Parathyroid adenoma (tissue), 2 donors: ENCODE measurements around the gene RGS17.

Source experiments
- H2AFZ ChIP-seq: fragments of 300-600 bp; sonication (generic); one replicate; pipeline ENCODE4 v1.7.0; 2017; ENCODE audit warnings: antibody characterized with exemption, mild to moderate bottlenecking
- H3K27ac ChIP-seq: fragments of 300-600 bp; sonication (generic); one replicate; pipeline ENCODE4 v1.7.0; 2017
- H3K27me3 ChIP-seq: fragments of 300-600 bp; sonication (generic); one replicate; pipeline ENCODE4 v1.7.0; 2017; ENCODE audit warnings: low read length; ENCODE audit not compliant: control insufficient read depth, insufficient read depth
- H3K36me3 ChIP-seq: fragments of 300-600 bp; sonication (generic); one replicate; pipeline ENCODE4 v1.7.0; 2017; ENCODE audit warnings: low read length; ENCODE audit not compliant: control insufficient read depth, insufficient read depth
- H3K4me1 ChIP-seq: fragments of 300-600 bp; sonication (generic); one replicate; pipeline ENCODE4 v1.7.0; 2017; ENCODE audit warnings: control low read depth
- H3K4me2 ChIP-seq: fragments of 300-600 bp; sonication (generic); one replicate; pipeline ENCODE4 v1.7.0; 2017; ENCODE audit warnings: low read length
- H3K4me3 ChIP-seq: fragments of 300-600 bp; sonication (generic); one replicate; pipeline ENCODE4 v1.7.0; 2017; ENCODE audit warnings: low read depth, low read length
- H3K79me2 ChIP-seq: fragments of 300-600 bp; sonication (generic); one replicate; pipeline ENCODE4 v1.7.0; 2017; ENCODE audit warnings: control low read depth
- H3K9ac ChIP-seq: fragments of 300-600 bp; sonication (generic); one replicate; pipeline ENCODE4 v1.7.0; 2017; ENCODE audit warnings: mild to moderate bottlenecking
- H3K9me3 ChIP-seq: fragments of 300-600 bp; sonication (generic); one replicate; pipeline ENCODE4 v1.7.0; 2017; ENCODE audit warnings: low read length; ENCODE audit not compliant: control insufficient read depth
- TF ChIP-seq, protein P1 (sequence below): fragments of 300-600 bp; sonication (generic); IDR thresholded peaks from one replicate; pipeline ENCODE4 v1.7.0; 2017; ENCODE audit warnings: antibody characterized with exemption, mild to moderate bottlenecking
- donor health status: primary hyperparathyroidism.

RGS17 gene

DNA sequence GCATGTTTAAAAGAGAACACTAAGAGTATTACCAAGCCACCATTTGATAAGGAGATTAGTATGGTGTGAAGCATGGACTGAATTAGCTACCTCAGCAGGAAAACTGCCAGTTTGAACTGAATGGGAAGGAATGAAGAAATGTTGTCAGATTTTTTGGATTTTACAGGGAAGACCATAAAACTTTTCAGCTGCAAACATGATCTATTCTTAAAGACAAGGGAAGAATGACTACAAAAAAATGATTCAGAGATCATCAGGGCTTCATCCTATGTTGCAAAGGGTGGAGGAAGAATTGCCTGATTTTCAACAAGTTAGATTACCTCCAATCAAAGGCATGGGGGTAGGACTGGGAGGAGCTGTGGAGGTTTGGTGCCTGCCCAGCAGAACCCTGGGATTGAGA lies 79.3 kb downstream of the RGS17 start:
- no peaks in the 10 kb centered on the region for H3K36me3 ChIP-seq
- no peak overlapping the region for H3K4me3 ChIP-seq
- H3K9me3 ChIP-seq: no peaks in the 10 kb centered on the region
- peaks cover 2% of the 10 kb centered on the region for H3K4me1 ChIP-seq
- no peak overlapping the region for H3K27ac ChIP-seq
- no peaks in the 10 kb centered on the region for H3K27me3 ChIP-seq
- no peak overlapping the region for H3K9ac ChIP-seq
- H2AFZ ChIP-seq: no peak overlapping the region
- no peak overlapping the region for H3K4me2 ChIP-seq
- no peaks in the 10 kb centered on the region for H3K79me2 ChIP-seq
- TF ChIP-seq, protein P1, sequence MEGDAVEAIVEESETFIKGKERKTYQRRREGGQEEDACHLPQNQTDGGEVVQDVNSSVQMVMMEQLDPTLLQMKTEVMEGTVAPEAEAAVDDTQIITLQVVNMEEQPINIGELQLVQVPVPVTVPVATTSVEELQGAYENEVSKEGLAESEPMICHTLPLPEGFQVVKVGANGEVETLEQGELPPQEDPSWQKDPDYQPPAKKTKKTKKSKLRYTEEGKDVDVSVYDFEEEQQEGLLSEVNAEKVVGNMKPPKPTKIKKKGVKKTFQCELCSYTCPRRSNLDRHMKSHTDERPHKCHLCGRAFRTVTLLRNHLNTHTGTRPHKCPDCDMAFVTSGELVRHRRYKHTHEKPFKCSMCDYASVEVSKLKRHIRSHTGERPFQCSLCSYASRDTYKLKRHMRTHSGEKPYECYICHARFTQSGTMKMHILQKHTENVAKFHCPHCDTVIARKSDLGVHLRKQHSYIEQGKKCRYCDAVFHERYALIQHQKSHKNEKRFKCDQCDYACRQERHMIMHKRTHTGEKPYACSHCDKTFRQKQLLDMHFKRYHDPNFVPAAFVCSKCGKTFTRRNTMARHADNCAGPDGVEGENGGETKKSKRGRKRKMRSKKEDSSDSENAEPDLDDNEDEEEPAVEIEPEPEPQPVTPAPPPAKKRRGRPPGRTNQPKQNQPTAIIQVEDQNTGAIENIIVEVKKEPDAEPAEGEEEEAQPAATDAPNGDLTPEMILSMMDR: no peak

DNA sequence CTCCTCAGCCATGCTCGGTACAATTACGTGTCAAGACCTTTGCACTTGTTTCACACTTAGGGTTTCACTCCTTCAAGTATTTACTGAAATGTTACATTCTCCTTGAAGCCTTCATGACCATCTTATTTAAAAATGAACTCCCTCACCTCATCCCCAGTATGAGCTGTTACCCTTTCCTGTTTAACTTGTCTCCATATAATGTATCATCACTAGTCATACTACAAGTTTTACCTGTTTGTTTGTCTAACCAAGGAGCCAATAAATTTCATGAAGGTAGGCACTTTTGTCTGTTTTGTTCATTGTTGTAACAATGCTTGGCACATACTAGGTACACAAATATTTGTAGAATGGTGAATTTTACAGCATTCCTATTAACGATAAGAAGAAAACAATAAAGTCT lies 82.5 kb downstream of the RGS17 start:
- Histone ChIP-seq H3K4me2 (no peak overlapping the region), H3K4me1 (no peaks in the 10 kb centered on the region), H3K36me3 (no peaks in the 10 kb centered on the region), H2AFZ (no peak overlapping the region), H3K9me3 (no peaks in the 10 kb centered on the region), H3K27ac (no peak overlapping the region), H3K27me3 (no peaks in the 10 kb centered on the region), H3K79me2 (no peaks in the 10 kb centered on the region), H3K4me3 (no peak overlapping the region), H3K9ac (no peak overlapping the region)
- TF ChIP-seq, protein P1: no peak

DNA sequence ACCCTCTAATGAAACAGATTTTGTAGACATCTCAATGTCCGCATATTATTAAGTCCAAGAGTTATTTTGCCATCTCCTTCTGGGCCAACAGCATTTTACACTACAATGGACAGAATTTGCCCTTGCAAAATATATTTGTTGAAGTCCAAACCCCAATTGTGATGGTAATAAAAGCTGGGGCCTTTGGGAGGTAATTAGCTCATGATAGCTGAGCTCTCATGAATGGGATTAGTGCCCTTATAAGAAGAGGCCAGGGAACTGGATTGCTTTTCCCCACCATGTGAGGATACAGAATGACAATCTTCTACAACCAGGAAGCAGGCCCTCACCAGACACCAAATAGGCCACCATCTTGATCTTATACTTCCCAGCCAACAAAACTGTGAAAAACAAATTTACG lies 83.7 kb downstream of the RGS17 start:
- H3K4me3 ChIP-seq: no peak overlapping the region
- H3K36me3 ChIP-seq: no peaks in the 10 kb centered on the region
- H3K4me2 ChIP-seq: no peak overlapping the region
- TF ChIP-seq, protein P1: no peak
- no peak overlapping the region for H2AFZ ChIP-seq
- H3K9ac ChIP-seq: no peak overlapping the region
- no peaks in the 10 kb centered on the region for H3K9me3 ChIP-seq
- H3K79me2 ChIP-seq: no peaks in the 10 kb centered on the region
- no peak overlapping the region for H3K27ac ChIP-seq
- no peaks in the 10 kb centered on the region for H3K27me3 ChIP-seq
- no peaks in the 10 kb centered on the region for H3K4me1 ChIP-seq

DNA sequence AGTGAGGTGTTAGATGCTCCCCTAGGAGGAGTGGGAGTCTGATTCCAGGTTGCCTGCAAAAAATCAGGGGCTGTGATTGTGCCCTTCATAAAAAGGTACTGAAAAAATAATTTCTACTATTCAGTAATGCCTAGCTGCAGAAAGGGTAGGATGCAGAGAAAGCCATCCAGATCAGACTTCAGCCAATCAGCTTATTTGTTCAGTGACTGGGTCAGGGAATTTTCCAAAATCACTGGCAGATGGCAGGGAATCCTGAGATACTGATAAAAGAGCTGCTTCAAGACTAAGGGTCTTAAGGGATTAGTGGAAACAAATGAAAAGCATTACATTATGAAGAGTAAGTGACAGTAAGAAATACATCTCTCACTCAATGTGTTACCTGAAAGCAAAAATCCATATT lies 85.8 kb downstream of the RGS17 start:
- Histone ChIP-seq H3K36me3 (no peaks in the 10 kb centered on the region), H3K9ac (no peak overlapping the region), H3K79me2 (no peaks in the 10 kb centered on the region), H3K27me3 (no peaks in the 10 kb centered on the region), H2AFZ (no peak overlapping the region), H3K9me3 (no peaks in the 10 kb centered on the region), H3K4me1 (no peaks in the 10 kb centered on the region), H3K4me3 (no peak overlapping the region), H3K4me2 (no peak overlapping the region), H3K27ac (no peak overlapping the region)
- TF ChIP-seq, protein P1: no peak

DNA sequence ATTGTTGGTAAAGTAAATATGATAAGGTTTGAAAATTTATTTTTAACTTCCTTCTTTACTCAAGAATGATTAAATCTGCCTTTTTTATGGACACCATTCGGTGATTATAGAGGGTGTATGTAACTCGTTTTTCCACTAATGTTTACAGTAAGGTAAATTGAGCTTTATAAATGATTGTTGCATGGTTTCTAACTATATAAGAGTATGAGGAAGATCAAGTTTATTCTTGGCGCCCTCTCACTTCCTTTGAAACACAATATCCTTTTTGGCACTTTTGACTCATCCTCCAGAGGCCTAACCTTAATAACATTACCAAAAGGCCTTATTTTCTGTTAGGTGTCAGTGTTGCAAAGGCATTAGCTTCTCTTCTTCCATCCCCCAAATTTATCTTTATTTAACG lies 86.8 kb downstream of the RGS17 start:
- Histone ChIP-seq H3K9ac (no peak overlapping the region), H3K27ac (no peak overlapping the region), H3K4me2 (no peak overlapping the region), H2AFZ (no peak overlapping the region), H3K79me2 (no peaks in the 10 kb centered on the region), H3K27me3 (no peaks in the 10 kb centered on the region), H3K36me3 (no peaks in the 10 kb centered on the region), H3K4me1 (no peaks in the 10 kb centered on the region), H3K4me3 (no peak overlapping the region), H3K9me3 (no peaks in the 10 kb centered on the region)
- TF ChIP-seq, protein P1: no peak
